Activated CD4-positive, CD25-positive, alpha-beta regulatory T cell (primary cell): Measurements from ENCODE around the gene HDLBP.
"Not testable (repeated sequence)": the region's sequence is repeated elsewhere in the genome, so short reads cannot be mapped to it uniquely, and the experiment has no call there.

Experiments
- DNase-seq, 4 experiments: peaks; one replicate each; lab custom pipeline; 2025; lab: John Stamatoyannopoulos, UW

HDLBP gene

GRCh38 chr2:241214209-241214608 is 101.3 kb downstream of the HDLBP start:
- DNase-seq: no peak

- DNase-seq: no peak
Measured at GRCh38 chr2:241213567-241213966, 101.9 kb downstream of the HDLBP start.

- DNase-seq: no peak
Measured at GRCh38 chr2:241213041-241213440, 102.4 kb downstream of the HDLBP start.

- DNase-seq: no peak
Measured at GRCh38 chr2:241211276-241211675, 104.2 kb downstream of the HDLBP start.

GRCh38 chr2:241209271-241209670 is 106.2 kb downstream of the HDLBP start:
- DNase-seq: no peak

GRCh38 chr2:241208058-241208457 is 107.4 kb downstream of the HDLBP start:
- no peak for DNase-seq

GRCh38 chr2:241207641-241208040 is 107.8 kb downstream of the HDLBP start:
- no peak for DNase-seq

GRCh38 chr2:241207151-241207550 is 108.3 kb downstream of the HDLBP start:
- DNase-seq: no peak

GRCh38 chr2:241205086-241205485 is 110.4 kb downstream of the HDLBP start:
- no peak for DNase-seq

GRCh38 chr2:241204490-241204889 is 111.0 kb downstream of the HDLBP start:
- no peak for DNase-seq

- DNase-seq: no peak
Measured at GRCh38 chr2:241204010-241204384, 111.5 kb downstream of the HDLBP start.

- no peak for DNase-seq
Measured at GRCh38 chr2:241203218-241204009, 112.1 kb downstream of the HDLBP start.

GRCh38 chr2:241202681-241203080 is 112.8 kb downstream of the HDLBP start:
- no peak for DNase-seq

- DNase-seq: no peak
Measured at GRCh38 chr2:241202268-241202585, 113.2 kb downstream of the HDLBP start.

- DNase-seq: no peak
Measured at GRCh38 chr2:241201445-241202267, 113.8 kb downstream of the HDLBP start.

- no peak for DNase-seq
Measured at GRCh38 chr2:241200822-241201395, 114.6 kb downstream of the HDLBP start.

GRCh38 chr2:241199897-241200821 is 115.3 kb downstream of the HDLBP start:
- DNase-seq: no peak

GRCh38 chr2:241199286-241199685 is 116.2 kb downstream of the HDLBP start:
- DNase-seq: no peak

- no peak for DNase-seq
Measured at GRCh38 chr2:241198381-241199279, 116.8 kb downstream of the HDLBP start.

GRCh38 chr2:241197947-241198346 is 117.5 kb downstream of the HDLBP start:
- DNase-seq: no peak

GRCh38 chr2:241197246-241197645 is 118.2 kb downstream of the HDLBP start:
- DNase-seq: not testable (repeated sequence)
